IMR-90 (cell line): ENCODE measurements around the gene DUSP9. TPM values are rescaled to one million over a fixed set of nuclear protein-coding genes. Genes with fewer than 3 reads are reported as not detected.
A peak's percentile ranks its signal among the peaks of the same experiment; 100 is the strongest.

Experiments used
- ATAC-seq: fragments of 200-7000 bp; cut with Tn5 transposase; 2 replicates; pipeline ENCODE4 v1.9.1; 2020; ENCODE audit warnings: low read depth, mild to moderate bottlenecking, moderate library complexity
- BruUV-seq: library from RNA; stranded (reverse); fragments of 400-500 nt; replicated peaks from 2 replicates; lab custom pipeline; 2021; lab: Mats Ljungman, UMichigan
- CTCF ChIA-PET: fragments of 300-600 bp; formaldehyde crosslinking; extraction: SDS; loops from one replicate; lab custom pipeline; 2021; ENCODE audit warnings: antibody characterized with exemption; lab: Yijun Ruan, JAX
- POLR2A ChIA-PET: fragments of 300-600 bp; sonication (Branson Sonifier 250); formaldehyde crosslinking; loops from one replicate; lab custom pipeline; 2022; ENCODE audit warnings: antibody characterized with exemption; ENCODE audit not compliant: unreplicated experiment; lab: Charles Lee
- DNase-seq: peaks from one replicate; pipeline ENCODE4 v3.0.0; 2013
- H2AFZ ChIP-seq: replicated peaks from 2 replicates; pipeline ENCODE3; 2013; ENCODE audit warnings: low read length, mild to moderate bottlenecking; ENCODE audit not compliant: poor library complexity
- H2AK5ac ChIP-seq: 2 replicates; pipeline ENCODE4 v1.6.1; 2013; ENCODE audit warnings: low read depth, low read length, inconsistent platforms
- H2AK9ac ChIP-seq: replicated peaks from 2 replicates; pipeline ENCODE3; 2013; ENCODE audit warnings: mild to moderate bottlenecking, low read depth, low read length, moderate library complexity; ENCODE audit not compliant: poor library complexity
- H2BK120ac ChIP-seq: 2 replicates; pipeline ENCODE4 v1.6.1; 2013; ENCODE audit warnings: low read depth, low read length, inconsistent platforms
- H2BK15ac ChIP-seq: 3 replicates; pipeline ENCODE4 v1.6.1; 2013; ENCODE audit warnings: low read depth, low read length, inconsistent platforms
- H2BK20ac ChIP-seq: 2 replicates; pipeline ENCODE4 v1.6.1; 2013; ENCODE audit warnings: low read depth, mild to moderate bottlenecking, inconsistent platforms, low read length, moderate library complexity
- H2BK5ac ChIP-seq: 2 replicates; pipeline ENCODE4 v1.6.1; 2013; ENCODE audit warnings: mild to moderate bottlenecking, low read depth, low read length, inconsistent platforms; ENCODE audit not compliant: poor library complexity, severe bottlenecking
- H3K14ac ChIP-seq: replicated peaks from 2 replicates; pipeline ENCODE4 v1.6.1; 2013; ENCODE audit warnings: low read depth, low read length, inconsistent platforms
- H3K18ac ChIP-seq: 2 replicates; pipeline ENCODE4 v1.6.1; 2013; ENCODE audit warnings: low read depth, low read length, control low read depth
- H3K23ac ChIP-seq: 2 replicates; pipeline ENCODE4 v1.6.1; 2013; ENCODE audit warnings: low read depth, low read length, inconsistent platforms
- H3K27ac ChIP-seq: 2 replicates; pipeline ENCODE4 v1.5.1; 2013; ENCODE audit warnings: mild to moderate bottlenecking, control low read depth, low read length; ENCODE audit not compliant: insufficient read depth
- H3K27me3 ChIP-seq: 2 replicates; pipeline ENCODE4 v1.6.1; 2013; ENCODE audit warnings: low read length; ENCODE audit not compliant: control insufficient read depth, insufficient read depth
- H3K36me3 ChIP-seq: 2 replicates; pipeline ENCODE4 v1.6.1; 2013; ENCODE audit warnings: low read length, mixed read lengths; ENCODE audit not compliant: control insufficient read depth, insufficient read depth
- H3K4ac ChIP-seq: 2 replicates; pipeline ENCODE4 v1.6.1; 2013; ENCODE audit warnings: low read depth, low read length, inconsistent platforms
- H3K4me1 ChIP-seq: 2 replicates; pipeline ENCODE4 v1.6.1; 2013; ENCODE audit warnings: low read length, mixed read lengths; ENCODE audit not compliant: control insufficient read depth, insufficient read depth
- H3K4me2 ChIP-seq: 2 replicates; pipeline ENCODE4 v1.6.1; 2013; ENCODE audit warnings: low read depth, mild to moderate bottlenecking, control low read depth, low read length, moderate library complexity
- H3K4me3 ChIP-seq: 2 replicates; pipeline ENCODE4 v1.5.1; 2013; ENCODE audit warnings: low read depth, mild to moderate bottlenecking, control low read depth, low read length, moderate library complexity; ENCODE audit not compliant: insufficient read depth
- H3K56ac ChIP-seq: 2 replicates; pipeline ENCODE4 v1.6.1; 2013; ENCODE audit warnings: low read length, inconsistent platforms; ENCODE audit not compliant: insufficient read depth; ENCODE audit errors: extremely low read depth
- H3K79me1 ChIP-seq, 2 experiments: 2 replicates each; pipeline ENCODE4 v1.6.1; 2013; ENCODE audit warnings: low read length in 2 of 2, inconsistent platforms in 1 of 2, low read depth in 1 of 2
- H3K9ac ChIP-seq: 2 replicates; pipeline ENCODE4 v1.6.1; 2013; ENCODE audit warnings: low read depth, low read length, control low read depth
- H3K9me1 ChIP-seq: 2 replicates; pipeline ENCODE4 v1.6.1; 2013; ENCODE audit warnings: low read length, inconsistent platforms; ENCODE audit not compliant: insufficient read depth
- H3K9me3 ChIP-seq: 2 replicates; pipeline ENCODE4 v1.6.1; 2013; ENCODE audit warnings: low read length; ENCODE audit not compliant: control insufficient read depth, insufficient read depth
- H4K20me1 ChIP-seq: 2 replicates; pipeline ENCODE4 v1.6.1; 2013; ENCODE audit warnings: low read length, inconsistent platforms; ENCODE audit not compliant: insufficient read depth
- H4K5ac ChIP-seq: 2 replicates; pipeline ENCODE4 v1.6.1; 2013; ENCODE audit warnings: mild to moderate bottlenecking, low read depth, low read length, control low read depth
- H4K8ac ChIP-seq, 2 experiments: 2 replicates each; pipeline ENCODE4 v1.6.1; 2013; ENCODE audit warnings: low read depth in 2 of 2, low read length in 2 of 2, control low read depth in 1 of 2, inconsistent platforms in 1 of 2
- H4K91ac ChIP-seq: 2 replicates; pipeline ENCODE4 v1.6.1; 2013; ENCODE audit warnings: low read depth, low read length, inconsistent platforms; ENCODE audit not compliant: insufficient read depth
- BHLHE40 ChIP-seq: fragments of 150-350 bp; IDR thresholded peaks from 2 replicates; pipeline ENCODE4 v1.6.1; 2016; ENCODE audit warnings: mild to moderate bottlenecking, low read depth, low read length
- CEBPB ChIP-seq: IDR thresholded peaks from 2 replicates; pipeline ENCODE4 v1.6.1; 2012; ENCODE audit warnings: low read depth, low read length, improper control_type of control experiment
- CHD1 ChIP-seq: IDR thresholded peaks from 2 replicates; pipeline ENCODE4 v1.6.1; 2012; ENCODE audit warnings: low read depth, low read length, improper control_type of control experiment
- ELK1 ChIP-seq: fragments of 150-350 bp; IDR thresholded peaks from 2 replicates; pipeline ENCODE4 v1.6.1; 2016; ENCODE audit warnings: low read depth, mild to moderate bottlenecking, low read length, moderate library complexity, borderline replicate concordance
- FOS ChIP-seq: fragments of 150-350 bp; IDR thresholded peaks from 2 replicates; pipeline ENCODE4 v1.6.1; 2016; ENCODE audit warnings: low read depth, low read length
- MAFK ChIP-seq: IDR thresholded peaks from 2 replicates; pipeline ENCODE4 v1.6.1; 2012; ENCODE audit warnings: low read depth, low read length, improper control_type of control experiment
- MXI1 ChIP-seq: IDR thresholded peaks from 2 replicates; pipeline ENCODE4 v1.6.1; 2012; ENCODE audit warnings: low read depth, mild to moderate bottlenecking, low read length, moderate library complexity, borderline replicate concordance
- NFE2L2 ChIP-seq: fragments of 150-350 bp; IDR thresholded peaks from 2 replicates; pipeline ENCODE4 v1.6.1; 2016; ENCODE audit warnings: low read depth, mild to moderate bottlenecking, low read length
- POLR2A ChIP-seq: IDR thresholded peaks from 2 replicates; pipeline ENCODE4 v1.6.1; 2012; ENCODE audit warnings: mild to moderate bottlenecking, low read depth, low read length
- RAD21 ChIP-seq: IDR thresholded peaks from 2 replicates; pipeline ENCODE4 v1.6.1; 2012; ENCODE audit warnings: low read length, improper control_type of control experiment
- RCOR1 ChIP-seq: IDR thresholded peaks from 2 replicates; pipeline ENCODE4 v1.6.1; 2012; ENCODE audit warnings: mild to moderate bottlenecking, low read length, improper control_type of control experiment; ENCODE audit not compliant: insufficient replicate concordance
- RFX5 ChIP-seq: IDR thresholded peaks from 2 replicates; pipeline ENCODE4 v1.8.0; 2012; ENCODE audit warnings: low read depth, mild to moderate bottlenecking, low read length, moderate library complexity
- SMC3 ChIP-seq: fragments of 150-350 bp; IDR thresholded peaks from 2 replicates; pipeline ENCODE4 v1.6.1; 2016; ENCODE audit warnings: low read depth, mild to moderate bottlenecking, antibody characterized with exemption, low read length, moderate library complexity
- USF2 ChIP-seq: fragments of 150-350 bp; IDR thresholded peaks from 2 replicates; pipeline ENCODE4 v1.6.1; 2017; ENCODE audit warnings: mild to moderate bottlenecking, antibody characterized with exemption, low read length, low read depth
- WGBS, 2 experiments: methylation state at CpG; one replicate each; pipeline versions ENCODE4 v1.1.5 to v1.1.7; 2013; ENCODE audit warnings: missing lambda C conversion rate in 2 of 2; ENCODE audit not compliant: insufficient read length in 1 of 2; ENCODE audit errors: extremely low coverage in 2 of 2; 5-methylcytosine and 5-hydroxymethylcytosine counted together
- dilution Hi-C: fragments of 300-500 bp; cut with HindIII; formaldehyde crosslinking; loops from one replicate; pipeline ENCODE4 v1.14.3; 2018; ENCODE audit warnings: low sequenced_read_pairs; ENCODE audit not compliant: unreplicated experiment
- in situ Hi-C: fragments of 300-500 bp; cut with MboI; formaldehyde crosslinking; loops from 3 replicates; pipeline ENCODE4 v1.14.3; 2019; ENCODE audit warnings: low sequenced_read_pairs, inconsistent platforms, mixed read lengths
- intact Hi-C: fragments of 100-400 bp; cut with micrococcal nuclease; formaldehyde crosslinking; loops from 2 replicates; pipeline ENCODE4 v1.10.0; 2022
- polyA plus RNA-seq, 3 experiments: library from polyadenylated mRNA; depleted of rRNA; stranded (reverse); fragments of >200 nt; gene quantifications; 2 replicates each; pipeline ENCODE4 v1.2.3, GENCODE V29; 2012; ENCODE audit warnings: low replicate concordance in 1 of 3
- total RNA-seq: library from RNA; depleted of rRNA; stranded (reverse); fragments of >200 nt; gene quantifications from 2 replicates; pipeline ENCODE4 v1.2.3, GENCODE V29; 2012

The DUSP9 gene
- total and polyA plus RNA-seq, 2 of the 4 experiments (the other 2 are of a cell fraction), result under 0.01 to 0.09 TPM

GRCh38 chrX:153647461-153648357, 706 bp downstream of the DUSP9 start:
- Histone ChIP-seq H3K4me3 (no peak overlapping the region), H3K14ac (no peak overlapping the region), H3K9me3 (peaks cover 3% of the 10 kb centered on the region; the same call in 1 of the 2 replicates), H2BK15ac (no peak overlapping the region), H3K79me1 (no peaks in the 10 kb centered on the region), H4K91ac (no peak overlapping the region), H2AK9ac (no peak overlapping the region), H3K4ac (no peak overlapping the region), H3K9ac (no peak overlapping the region), H3K4me2 (no peak overlapping the region), H3K4me1 (no peaks in the 10 kb centered on the region), H3K27me3 (peaks cover 49% of the 10 kb centered on the region), H3K27ac (no peak overlapping the region), H2BK5ac (no peak overlapping the region), H2AK5ac (no peak overlapping the region), H2BK120ac (no peak overlapping the region), H4K8ac (no peak overlapping the region), H2BK20ac (no peak overlapping the region), H3K56ac (no peak overlapping the region), H4K5ac (no peak overlapping the region), H2AFZ (peak overlapping the region; percentile 33), H3K18ac (no peak overlapping the region), H3K9me1 (no peaks in the 10 kb centered on the region), H3K23ac (no peak overlapping the region), H4K20me1 (no peaks in the 10 kb centered on the region), H3K36me3 (no peaks in the 10 kb centered on the region)
- dilution Hi-C loops, result no loop called here
- ATAC-seq (no peak), DNase-seq (no peak)
- no peak for TF ChIP-seq POLR2A
- TF ChIP-seq USF2, result no peak
- no peak for TF ChIP-seq SMC3
- no peak for TF ChIP-seq CHD1
- no peak for TF ChIP-seq FOS
- TF ChIP-seq CEBPB, result no peak
- no peak for TF ChIP-seq RCOR1
- TF ChIP-seq ELK1, result no peak
- TF ChIP-seq MAFK, result no peak
- no peak for TF ChIP-seq MXI1
- TF ChIP-seq BHLHE40, result no peak
- no peak for TF ChIP-seq NFE2L2
- no peak for TF ChIP-seq RAD21
- no peak for TF ChIP-seq RFX5
- no TSS peak for BruUV-seq
- in situ Hi-C loops, result no loop called here
- intact Hi-C loops, result no loop called here
- 48% methylated on average over 14 of the region's 85 CpGs; no CpG with 5 or more reads in 1 of the 2 experiments for WGBS, 2 experiments
- ChIA-PET POLR2A (no interaction called here), CTCF (no interaction called here)
